ENCODE measurements around the gene GIN1. TPM values are rescaled to one million over a fixed set of nuclear protein-coding genes. Genes with fewer than 3 reads are reported as not detected.
A peak's percentile ranks its signal among the peaks of the same experiment; 100 is the strongest.

The GIN1 gene
- total and polyA plus RNA-seq, 3 donors from 2014 or later = 6.7 to 16.8 (median 12.5) TPM

DNA sequence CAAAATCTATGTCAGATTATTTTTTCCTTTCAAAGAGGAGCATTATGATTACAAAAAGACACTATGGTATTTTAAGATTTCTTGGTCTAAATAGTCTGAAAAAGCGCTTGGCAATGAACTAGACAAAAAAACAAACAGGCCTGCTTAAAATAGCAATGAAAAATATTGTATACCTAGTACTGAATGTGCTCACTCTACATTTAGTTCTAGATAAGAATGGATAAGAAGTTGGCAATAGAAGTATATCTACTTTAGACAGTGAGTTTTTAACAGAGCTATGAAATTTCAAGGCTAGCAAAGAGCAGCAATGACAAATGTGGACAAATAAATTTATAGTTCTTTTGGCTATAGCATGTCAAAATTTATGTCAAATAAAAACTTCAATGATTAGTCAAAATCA lies 26.2 kb downstream of the GIN1 start:
- Histone ChIP-seq H3K36me3 (ENCODE audit: low read depth, missing control alignments) (no peaks in the 10 kb centered on the region), H3K27ac (peak overlapping the region; percentile 46 to 54), H3K9me3 (no peaks in the 10 kb centered on the region), H3K4me3 (no peak overlapping the region), H3K27me3 (no peaks in the 10 kb centered on the region), H3K4me1 (peaks cover 19% of the 10 kb centered on the region)
- DNase-seq = no peak
- intact Hi-C loops (cut with DNase I; ENCODE audit: low total_unique reads) = no loop called here
- TF ChIP-seq, protein P1, sequence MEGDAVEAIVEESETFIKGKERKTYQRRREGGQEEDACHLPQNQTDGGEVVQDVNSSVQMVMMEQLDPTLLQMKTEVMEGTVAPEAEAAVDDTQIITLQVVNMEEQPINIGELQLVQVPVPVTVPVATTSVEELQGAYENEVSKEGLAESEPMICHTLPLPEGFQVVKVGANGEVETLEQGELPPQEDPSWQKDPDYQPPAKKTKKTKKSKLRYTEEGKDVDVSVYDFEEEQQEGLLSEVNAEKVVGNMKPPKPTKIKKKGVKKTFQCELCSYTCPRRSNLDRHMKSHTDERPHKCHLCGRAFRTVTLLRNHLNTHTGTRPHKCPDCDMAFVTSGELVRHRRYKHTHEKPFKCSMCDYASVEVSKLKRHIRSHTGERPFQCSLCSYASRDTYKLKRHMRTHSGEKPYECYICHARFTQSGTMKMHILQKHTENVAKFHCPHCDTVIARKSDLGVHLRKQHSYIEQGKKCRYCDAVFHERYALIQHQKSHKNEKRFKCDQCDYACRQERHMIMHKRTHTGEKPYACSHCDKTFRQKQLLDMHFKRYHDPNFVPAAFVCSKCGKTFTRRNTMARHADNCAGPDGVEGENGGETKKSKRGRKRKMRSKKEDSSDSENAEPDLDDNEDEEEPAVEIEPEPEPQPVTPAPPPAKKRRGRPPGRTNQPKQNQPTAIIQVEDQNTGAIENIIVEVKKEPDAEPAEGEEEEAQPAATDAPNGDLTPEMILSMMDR (IDR thresholded peaks at IDR 0.05) = no peak
- TF ChIP-seq POLR2A (IDR thresholded peaks at IDR 0.05) = no peak
- WGBS, 2 donors = 24 to 50% methylated on average over 1 of the region's 1 CpG

DNA sequence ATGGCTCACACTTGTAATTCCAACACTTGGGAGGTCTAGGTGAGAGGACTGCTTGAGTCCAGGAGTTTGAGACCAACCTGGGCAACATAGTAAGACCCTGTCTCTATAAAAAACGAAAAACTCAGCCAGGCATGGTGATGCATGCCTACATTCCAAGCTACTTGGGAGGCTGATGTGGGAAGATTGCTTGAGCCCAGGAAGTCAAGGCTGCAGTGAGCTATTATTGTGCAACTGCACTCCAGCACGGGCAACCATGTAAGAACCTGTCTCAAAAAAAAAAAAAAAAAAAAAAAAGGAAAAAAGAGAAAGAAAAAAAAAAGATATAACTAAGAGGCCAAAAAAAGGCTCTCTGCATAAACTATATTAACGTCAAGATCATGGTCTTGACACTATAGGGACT lies 27.3 kb downstream of the GIN1 start:
- no peak for DNase-seq
- Histone ChIP-seq H3K27ac (peak overlapping the region; percentile 10 to 46), H3K4me1 (peaks cover 19% of the 10 kb centered on the region), H3K27me3 (no peaks in the 10 kb centered on the region), H3K9me3 (no peaks in the 10 kb centered on the region), H3K36me3 (ENCODE audit: low read depth, missing control alignments) (no peaks in the 10 kb centered on the region), H3K4me3 (no peak overlapping the region)
- WGBS, 2 donors = 79 to 81% methylated on average over 3 of the region's 3 CpGs
- intact Hi-C loops (cut with DNase I; ENCODE audit: low total_unique reads) = no loop called here
- TF ChIP-seq, protein P1 (IDR thresholded peaks at IDR 0.05) = no peak
- no peak for TF ChIP-seq POLR2A (IDR thresholded peaks at IDR 0.05)

GRCh38 chr5:103090791-103091190 lies 29.1 kb downstream of the GIN1 start:
- TF ChIP-seq, protein P1 (IDR thresholded peaks at IDR 0.05) = no peak
- no peak for TF ChIP-seq POLR2A (IDR thresholded peaks at IDR 0.05)
- H3K4me3 ChIP-seq = no peak overlapping the region
- H3K9me3 ChIP-seq = no peaks in the 10 kb centered on the region
- H3K36me3 ChIP-seq (ENCODE audit: low read depth, missing control alignments) = no peaks in the 10 kb centered on the region
- DNase-seq = no peak
- no peak overlapping the region for H3K27ac ChIP-seq
- H3K27me3 ChIP-seq = no peaks in the 10 kb centered on the region
- 81 to 83% methylated on average over 1 of the region's 1 CpG for WGBS, 2 donors
- H3K4me1 ChIP-seq = peaks cover 19% of the 10 kb centered on the region
- intact Hi-C loops (cut with DNase I; ENCODE audit: low total_unique reads) = no loop called here

GRCh38 chr5:103089272-103089671 lies 30.7 kb downstream of the GIN1 start:
- Histone ChIP-seq H3K36me3 (ENCODE audit: low read depth, missing control alignments) (no peaks in the 10 kb centered on the region), H3K4me1 (peaks cover 6% of the 10 kb centered on the region), H3K9me3 (no peaks in the 10 kb centered on the region), H3K27ac (no peak overlapping the region), H3K27me3 (no peaks in the 10 kb centered on the region), H3K4me3 (no peak overlapping the region)
- TF ChIP-seq POLR2A (IDR thresholded peaks at IDR 0.05) = no peak
- TF ChIP-seq, protein P1 (IDR thresholded peaks at IDR 0.05) = no peak
- WGBS, 2 donors = 86 to 93% methylated on average over 1 of the region's 1 CpG
- DNase-seq = no peak
- intact Hi-C loops (cut with DNase I; ENCODE audit: low total_unique reads) = no loop called here

DNA sequence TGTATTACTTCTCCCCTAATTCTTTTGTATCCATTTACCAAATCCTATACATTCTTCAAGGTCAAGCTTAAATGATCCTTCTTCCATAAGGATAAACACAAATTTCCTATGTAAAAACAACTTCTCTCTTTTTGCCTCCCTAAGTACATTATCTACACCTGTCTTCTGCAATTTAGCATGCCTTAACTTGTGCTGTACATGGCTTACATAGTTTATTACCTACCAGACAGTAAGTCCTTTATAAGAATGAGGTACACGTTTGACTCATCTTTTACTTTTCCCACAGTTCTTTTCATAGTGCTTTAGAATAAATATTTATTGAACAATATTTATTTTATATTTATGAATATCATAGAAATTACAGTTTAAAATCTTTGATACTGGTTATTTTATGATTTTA lies 33.4 kb downstream of the GIN1 start:
- Histone ChIP-seq H3K4me1 (peaks cover 3% of the 10 kb centered on the region), H3K27me3 (no peaks in the 10 kb centered on the region), H3K4me3 (no peak overlapping the region), H3K9me3 (no peaks in the 10 kb centered on the region), H3K36me3 (ENCODE audit: low read depth, missing control alignments) (no peaks in the 10 kb centered on the region), H3K27ac (no peak overlapping the region)
- WGBS, 2 donors = 94 to 97% methylated on average over 1 of the region's 1 CpG
- intact Hi-C loops (cut with DNase I; ENCODE audit: low total_unique reads) = no loop called here
- no peak for TF ChIP-seq POLR2A (IDR thresholded peaks at IDR 0.05)
- TF ChIP-seq, protein P1 (IDR thresholded peaks at IDR 0.05) = no peak
- no peak for DNase-seq

All from testis (tissue), 3 donors.